HG03095 (cell line): ENCODE data around the gene PLD1.

Source experiments
- ATAC-seq: cut with Tn5 transposase; IDR thresholded peaks from one replicate; pipeline ENCODE4 v1.9.1; 2021; ENCODE audit warnings: moderate library complexity; ENCODE audit not compliant: unreplicated experiment

The PLD1 gene

DNA sequence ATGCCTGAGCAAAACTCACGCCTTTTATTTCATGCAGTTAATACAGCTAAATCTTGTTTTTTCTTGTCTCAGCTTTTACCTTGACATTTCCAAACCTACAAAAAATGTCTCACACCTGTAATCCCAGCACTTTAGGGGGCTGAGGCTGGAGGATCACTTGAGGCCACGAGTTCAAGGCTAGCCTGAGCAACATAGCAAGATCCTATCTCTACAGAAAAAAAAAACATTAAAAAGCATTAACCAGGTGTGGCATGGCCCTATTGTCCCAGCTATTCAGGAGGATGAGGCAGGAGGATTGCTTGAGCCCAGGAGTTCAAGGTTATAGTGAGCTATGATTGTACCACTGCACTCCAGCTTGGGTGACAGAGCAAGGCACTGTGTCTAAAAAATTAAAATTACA is 29.0 kb upstream of the PLD1 start:
- ATAC-seq: no peak

GRCh38 chr3:171838218-171838720 is 28.0 kb upstream of the PLD1 start:
- no peak for ATAC-seq

- ATAC-seq: no peak
Observed at GRCh38 chr3:171837698-171838097, 27.4 kb upstream of the PLD1 start.

DNA sequence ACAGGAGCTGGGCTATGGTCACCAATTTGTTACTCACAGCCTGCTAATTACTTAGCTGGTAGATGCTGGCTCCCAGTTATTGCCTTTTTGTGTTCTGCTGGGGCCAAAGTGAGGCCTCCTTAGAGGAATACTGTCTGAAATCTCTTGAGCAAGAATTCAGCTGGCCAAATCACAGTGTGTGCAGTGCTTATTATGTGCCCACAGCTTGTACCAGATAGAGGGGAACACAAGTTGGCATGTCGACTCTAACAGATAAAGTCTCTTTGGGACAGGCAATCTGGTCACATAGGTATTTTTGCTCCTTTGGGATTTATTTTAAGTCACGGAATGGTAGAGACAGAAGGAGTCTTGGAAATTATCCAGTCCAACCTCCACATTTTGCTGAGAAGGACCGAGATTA is 26.6 kb upstream of the PLD1 start:
- no peak for ATAC-seq

- ATAC-seq: no peak
Observed at GRCh38 chr3:171835613-171836012, 25.3 kb upstream of the PLD1 start.

- ATAC-seq: no peak
Observed at GRCh38 chr3:171835116-171835515, 24.8 kb upstream of the PLD1 start.

GRCh38 chr3:171834461-171834801 is 24.1 kb upstream of the PLD1 start:
- no peak for ATAC-seq

DNA sequence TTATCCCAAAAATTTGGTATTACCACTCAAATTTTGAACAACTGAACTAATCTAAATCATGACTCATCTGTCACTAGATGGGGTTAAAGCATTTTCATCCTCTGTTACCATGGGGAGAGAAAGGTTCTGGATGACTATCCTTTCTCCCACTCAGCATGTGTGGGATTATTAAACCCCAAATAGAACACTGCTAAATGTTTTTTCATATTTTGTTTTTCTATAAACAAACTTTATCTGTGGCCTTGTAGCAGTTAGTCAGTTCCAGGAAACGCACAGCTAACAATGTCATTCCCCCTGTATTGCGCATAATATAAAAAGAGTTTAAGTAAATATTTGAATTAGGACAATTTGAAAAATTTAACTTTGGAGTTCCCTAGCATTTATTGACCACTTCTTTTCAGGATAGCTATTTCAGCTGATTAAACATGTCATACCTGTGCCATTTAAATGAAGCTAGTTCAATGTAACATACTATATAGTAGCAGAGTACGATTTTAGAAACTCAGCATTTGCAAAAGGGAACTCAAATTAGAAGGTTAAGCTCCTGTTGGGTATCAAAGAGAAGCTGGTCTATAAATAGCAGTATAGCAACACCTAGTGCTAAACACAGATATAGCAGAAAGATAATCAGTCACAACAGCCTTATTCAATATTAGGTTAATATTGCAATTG is 23.6 kb upstream of the PLD1 start:
- ATAC-seq: no peak

GRCh38 chr3:171832989-171833388 is 22.7 kb upstream of the PLD1 start:
- ATAC-seq: no peak

DNA sequence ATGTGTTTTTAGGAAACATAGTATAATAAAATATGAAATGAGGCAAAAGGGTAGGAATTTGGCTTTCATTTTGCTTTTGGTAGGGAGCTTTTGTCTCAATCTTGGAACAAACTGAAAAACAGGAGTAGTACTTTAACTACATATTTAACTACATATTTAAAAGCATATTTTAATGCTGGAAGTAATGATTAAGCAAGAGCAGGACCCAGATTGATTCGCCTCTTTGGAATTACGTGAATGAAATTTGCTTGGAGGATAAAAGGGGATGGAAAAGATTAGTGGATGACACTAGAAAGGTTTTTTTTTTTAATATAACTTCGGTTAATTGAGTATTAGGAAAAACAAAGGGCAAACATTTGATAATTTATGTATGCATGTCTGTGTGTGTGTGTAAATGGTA is 21.7 kb upstream of the PLD1 start:
- no peak for ATAC-seq

DNA sequence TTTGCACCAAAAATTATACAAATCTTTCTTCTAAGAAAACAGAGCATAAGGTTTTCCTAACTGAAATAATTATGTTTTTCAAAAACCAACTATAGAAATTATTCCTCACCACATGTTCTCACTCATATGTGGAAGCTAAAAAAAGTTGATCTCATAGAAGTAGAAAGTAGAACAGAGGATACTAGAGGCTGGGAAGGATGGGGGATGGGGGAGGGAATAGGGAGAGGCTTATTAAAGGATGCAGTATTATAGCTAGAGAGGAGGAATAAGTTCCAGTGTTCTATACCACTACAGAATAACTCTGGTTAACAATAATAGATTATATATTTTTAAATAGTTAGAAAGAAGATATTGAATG is 20.2 kb upstream of the PLD1 start:
- no peak for ATAC-seq

DNA sequence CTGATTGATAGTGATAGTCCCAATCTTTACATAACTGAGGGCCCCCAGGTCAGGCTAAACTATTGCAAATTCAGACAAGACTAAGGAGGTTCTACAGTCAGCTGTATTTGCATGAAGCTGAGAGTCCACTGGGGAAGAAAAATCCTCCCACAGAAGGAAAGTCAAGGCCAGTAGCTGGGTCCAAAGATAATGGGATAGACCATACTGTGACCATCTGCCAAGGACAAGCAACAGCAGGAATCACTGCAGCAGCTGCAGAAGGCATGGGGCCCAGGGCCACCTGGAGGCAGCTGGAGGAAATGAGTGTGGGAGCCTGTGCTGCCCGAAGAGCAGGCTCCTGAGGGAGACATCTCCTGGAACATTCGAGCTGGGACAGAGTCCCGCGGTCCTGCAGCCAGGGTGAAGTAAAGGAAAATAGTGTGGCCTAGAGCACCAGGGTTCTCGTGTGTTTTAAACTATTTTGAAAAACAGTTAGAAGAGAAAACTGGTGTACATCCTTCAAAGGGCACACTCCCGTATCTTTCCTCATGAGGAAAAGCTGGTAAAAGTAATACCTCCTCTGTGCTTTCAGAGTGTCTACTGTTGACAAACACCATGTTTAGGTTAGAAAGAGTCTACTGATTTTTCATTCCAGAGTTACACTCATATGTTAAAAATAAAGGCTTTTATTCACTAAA is 19.7 kb upstream of the PLD1 start:
- peak; percentile 50 for ATAC-seq

DNA sequence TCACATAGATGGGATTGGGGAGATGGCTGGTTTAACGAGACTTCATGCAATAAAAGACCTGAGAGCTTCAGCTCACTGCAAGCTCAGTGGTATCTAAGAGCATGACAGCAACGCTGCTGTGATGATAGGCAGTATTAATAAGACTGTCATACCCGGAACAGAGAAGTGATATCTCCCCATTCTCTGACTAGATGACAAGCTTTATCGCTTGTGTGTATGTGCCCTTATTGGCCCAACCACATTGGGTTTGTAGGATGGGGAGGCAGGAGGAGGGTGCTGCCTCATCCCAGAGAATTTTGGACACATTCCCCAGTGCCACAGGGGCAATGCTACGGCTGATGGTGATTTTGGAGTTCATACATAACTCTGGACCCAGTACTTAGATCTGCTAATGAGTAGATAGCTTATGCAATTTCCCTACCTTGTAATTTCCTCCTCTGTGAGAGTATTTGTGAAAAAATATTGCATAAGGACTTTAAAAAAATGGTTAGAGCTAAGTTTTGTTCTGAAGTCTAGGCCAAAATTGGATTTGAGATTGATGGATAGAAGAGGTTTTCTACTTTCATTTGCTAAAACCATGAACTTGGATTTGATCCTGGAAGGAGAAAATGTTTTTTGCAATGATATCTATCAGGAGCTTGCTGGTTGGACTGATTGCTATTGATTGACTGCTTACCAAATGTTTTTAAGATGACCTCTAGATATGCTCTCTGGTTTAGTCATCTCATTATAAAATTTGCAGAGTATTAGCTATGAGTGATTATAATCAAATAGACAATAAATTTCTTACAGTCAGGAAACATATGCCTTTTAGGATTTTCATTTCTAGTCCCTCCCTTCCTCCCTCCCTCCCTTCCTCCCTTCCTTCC is 18.9 kb upstream of the PLD1 start:
- no peak for ATAC-seq

GRCh38 chr3:171827836-171828458 is 17.7 kb upstream of the PLD1 start:
- ATAC-seq: no peak

DNA sequence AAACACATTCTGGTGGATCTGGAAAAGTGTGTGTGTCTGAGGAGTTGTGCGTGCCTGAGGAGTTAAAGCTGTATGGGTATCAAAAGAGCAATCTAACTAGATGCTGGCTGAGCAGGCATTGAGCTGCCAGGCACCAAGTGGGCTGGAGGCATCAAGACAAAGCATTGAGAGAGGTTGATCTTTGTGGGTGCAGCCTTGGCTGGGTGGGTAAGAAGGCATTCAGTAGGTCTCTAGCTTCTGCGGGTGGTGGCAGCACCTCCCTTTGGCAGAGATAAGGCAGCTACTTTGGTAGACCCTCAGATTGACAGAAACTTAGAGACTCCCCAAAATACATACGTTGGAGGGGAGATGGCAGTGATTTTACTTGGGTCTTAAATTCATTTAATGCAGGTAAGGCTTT is 17.1 kb upstream of the PLD1 start:
- ATAC-seq: no peak

- ATAC-seq: no peak
Observed at GRCh38 chr3:171825222-171825828, 15.0 kb upstream of the PLD1 start.

DNA sequence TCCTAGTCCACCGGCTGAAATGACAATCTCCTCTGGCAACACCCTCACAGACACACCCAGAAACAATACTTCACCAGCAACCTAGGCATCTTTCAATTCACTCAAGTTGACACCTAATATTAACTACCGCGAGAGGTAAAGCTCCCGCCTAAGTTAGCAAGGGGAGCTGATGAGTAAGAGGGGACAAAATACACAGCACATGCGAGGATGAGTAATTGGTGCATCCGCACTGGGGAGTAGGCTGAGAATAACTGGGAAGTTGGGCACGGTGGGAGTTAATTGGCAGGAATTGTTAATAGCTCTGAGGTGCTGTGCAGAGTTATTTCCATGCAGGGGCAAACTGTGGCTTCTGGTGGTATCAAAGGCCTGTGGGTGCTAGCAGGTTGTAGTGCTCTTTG is 14.5 kb upstream of the PLD1 start:
- no peak for ATAC-seq

DNA sequence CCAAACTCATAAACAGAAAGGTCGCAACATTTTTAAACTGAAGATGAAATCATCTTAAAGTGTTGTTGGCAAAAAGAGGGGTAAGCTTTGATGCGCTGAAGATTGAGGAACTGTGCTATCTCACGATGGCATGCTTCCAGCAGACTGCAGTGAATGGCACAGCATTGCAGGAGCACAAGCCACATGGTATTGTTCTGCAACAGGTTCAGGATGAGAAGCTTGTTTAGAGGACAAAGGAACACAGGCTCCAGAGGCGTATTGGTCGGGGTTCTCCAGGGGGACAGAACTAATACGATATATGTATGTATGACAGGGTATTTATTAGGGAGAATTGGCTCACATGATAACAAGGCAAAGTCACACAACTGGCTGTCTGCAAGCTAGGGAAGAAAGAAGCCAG is 13.8 kb upstream of the PLD1 start:
- no peak for ATAC-seq

DNA sequence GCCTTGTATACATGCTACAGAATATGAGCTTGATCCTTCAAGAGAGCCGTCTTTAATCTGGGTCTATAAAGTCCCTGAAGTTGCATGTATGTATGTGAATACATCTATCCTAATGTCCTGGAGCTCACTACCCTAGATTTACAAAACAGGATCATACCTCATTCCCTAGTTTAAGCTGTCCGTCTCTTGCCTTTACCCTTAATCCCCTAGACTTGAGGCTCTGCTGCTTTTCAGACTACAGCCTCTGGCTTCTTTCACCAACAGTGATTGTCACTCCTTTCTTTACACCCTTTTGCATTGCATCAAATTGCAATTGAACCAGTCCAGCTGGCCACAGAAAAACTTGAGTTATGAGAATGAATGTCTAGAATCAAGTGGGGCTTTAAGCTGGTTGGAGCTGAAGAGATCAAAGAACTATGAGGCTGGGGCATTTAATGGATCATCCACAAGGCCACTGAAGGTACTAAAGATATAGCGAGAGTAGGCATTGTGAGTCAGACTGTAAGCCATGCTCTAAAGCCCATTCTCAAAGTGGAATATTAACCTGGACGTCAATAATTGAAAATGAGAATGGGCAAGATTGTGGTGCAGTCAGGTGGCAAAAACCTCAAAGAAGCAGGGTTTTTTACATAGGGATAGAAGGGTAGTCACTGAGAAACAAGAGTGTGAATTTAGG is 12.3 kb upstream of the PLD1 start:
- no peak for ATAC-seq

DNA sequence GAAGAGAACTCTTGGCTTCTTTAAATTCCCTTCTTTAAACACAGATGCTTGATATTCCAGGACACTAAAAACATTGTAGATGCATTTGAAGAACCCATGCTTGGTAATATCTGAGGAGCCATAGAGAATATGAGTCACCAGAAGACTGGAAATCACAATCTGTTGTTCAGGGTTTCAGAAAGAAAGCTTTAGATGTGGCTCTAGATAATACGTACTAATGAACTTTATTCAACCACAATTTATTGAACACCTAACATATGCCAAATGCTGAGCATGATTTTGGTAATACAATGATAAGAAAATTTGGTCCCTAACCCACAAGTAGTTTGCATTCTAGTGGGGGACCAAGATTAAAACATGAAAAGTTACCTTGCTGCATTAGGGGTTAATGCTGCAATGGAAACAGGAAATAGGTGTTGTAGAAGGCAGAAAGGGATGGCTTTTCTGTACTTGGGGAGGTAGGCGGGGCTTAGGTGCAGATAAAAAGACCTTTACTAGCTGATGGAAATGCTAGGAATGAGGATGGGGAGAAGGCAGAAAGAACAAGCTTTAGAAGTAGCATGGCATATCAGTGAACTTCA is 11.6 kb upstream of the PLD1 start:
- no peak for ATAC-seq
